ENCODE results near the gene ANXA4.

ANXA4 gene

GRCh38 chr2:69725706-69726360, 16.1 kb upstream of the ANXA4 start:
- no peak for DNase-seq (ENCODE audit: low read depth in 1 of 2, low spot score in 1 of 2)
- TF ChIP-seq POLR2AphosphoS5 (IDR thresholded peaks at IDR 0.05; ENCODE audit: low read depth) (no peak), SPI1 (IDR thresholded peaks at IDR 0.05; ENCODE audit: borderline replicate concordance, low read depth) (no peak), CTCF (IDR thresholded peaks at IDR 0.05; ENCODE audit: insufficient read depth, low read length) (no peak), GABPA (IDR thresholded peaks at IDR 0.05; ENCODE audit: low read depth) (no peak), REST (IDR thresholded peaks at IDR 0.05; ENCODE audit: insufficient replicate concordance, low read depth) (no peak)

GRCh38 chr2:69729266-69729665, 12.7 kb upstream of the ANXA4 start:
- H3K27ac ChIP-seq (replicated peaks): no peak overlapping the region
- H3K27me3 ChIP-seq (ENCODE audit: insufficient read depth, poor library complexity, severe bottlenecking): no peaks in the 10 kb centered on the region
- H3K4me3 ChIP-seq (replicated peaks; ENCODE audit: insufficient read depth, low read length): no peak overlapping the region
- no peak for DNase-seq (ENCODE audit: low read depth in 1 of 2, low spot score in 1 of 2)
- TF ChIP-seq POLR2AphosphoS5 (IDR thresholded peaks at IDR 0.05; ENCODE audit: low read depth) (no peak), CTCF (IDR thresholded peaks at IDR 0.05; ENCODE audit: insufficient read depth, low read length) (no peak)

More at GRCh38 chr2:69725706-69726360, 16.1 kb upstream of the ANXA4 start:
- no peak overlapping the region for H3K4me3 ChIP-seq (replicated peaks; ENCODE audit: insufficient read depth, low read length)
- H3K27me3 ChIP-seq (ENCODE audit: insufficient read depth, poor library complexity, severe bottlenecking): no peaks in the 10 kb centered on the region
- no peak overlapping the region for H3K27ac ChIP-seq (replicated peaks)

GRCh38 chr2:69729781-69730180, 12.2 kb upstream of the ANXA4 start:
- Histone ChIP-seq H3K4me3 (replicated peaks; ENCODE audit: insufficient read depth, low read length) (no peak overlapping the region), H3K27ac (replicated peaks) (no peak overlapping the region), H3K27me3 (ENCODE audit: insufficient read depth, poor library complexity, severe bottlenecking) (no peaks in the 10 kb centered on the region)
- TF ChIP-seq CTCF (IDR thresholded peaks at IDR 0.05; ENCODE audit: insufficient read depth, low read length) (no peak), POLR2AphosphoS5 (IDR thresholded peaks at IDR 0.05; ENCODE audit: low read depth) (no peak), SPI1 (IDR thresholded peaks at IDR 0.05; ENCODE audit: borderline replicate concordance, low read depth) (no peak), REST (IDR thresholded peaks at IDR 0.05; ENCODE audit: insufficient replicate concordance, low read depth) (no peak), GABPA (IDR thresholded peaks at IDR 0.05; ENCODE audit: low read depth) (no peak)
- no peak for DNase-seq (ENCODE audit: low read depth in 1 of 2, low spot score in 1 of 2)
